A673 (cell line): Measurements from ENCODE around the gene DNAJC10.

ENCODE experiments used
- CTCF ChIP-seq: fragments of 300-800, 200-600 bp; sonication (generic); conservative IDR thresholded peaks from 2 replicates; pipeline ENCODE4 v1.5.1; 2017; ENCODE audit warnings: low read depth, mild to moderate bottlenecking, antibody characterized with exemption, low read length, moderate library complexity, mixed read lengths
- EZH2 ChIP-seq: fragments of 200-600 bp; sonication (generic); IDR thresholded peaks from 2 replicates; pipeline ENCODE4 v1.6.1; 2017; ENCODE audit warnings: borderline replicate concordance, low read depth, mild to moderate bottlenecking, mixed read lengths, antibody characterized with exemption, low read length; ENCODE audit not compliant: poor library complexity, severe bottlenecking

GRCh38 chr2:182733572-182733971 is 17.5 kb downstream of the DNAJC10 start:
- TF ChIP-seq CTCF, result no peak
- TF ChIP-seq EZH2, result no peak
